D721Med (cell line): Measurements from ENCODE around the gene ACYP2.

Experiments
- DNase-seq: peaks from one replicate; pipeline ENCODE4 v3.0.0; 2011; ENCODE audit warnings: low spot score; ENCODE audit not compliant: insufficient read length
- FAIRE-seq: peaks from 2 replicates; lab custom pipeline; 2011; peaks lifted over from hg19 to GRCh38; lab: Jason Lieb, UNC
- TF ChIP-seq, protein P1 (sequence below): IDR thresholded peaks from 2 replicates; pipeline ENCODE4 v1.5.1; 2012; ENCODE audit warnings: mild to moderate bottlenecking, control low read depth; ENCODE audit not compliant: insufficient read depth; ENCODE audit errors: missing control alignments

ACYP2 gene

GRCh38 chr2:54306556-54306955 is 191.1 kb downstream of the ACYP2 start:
- DNase-seq (no peak), FAIRE-seq (no peak)
- TF ChIP-seq, protein P1, sequence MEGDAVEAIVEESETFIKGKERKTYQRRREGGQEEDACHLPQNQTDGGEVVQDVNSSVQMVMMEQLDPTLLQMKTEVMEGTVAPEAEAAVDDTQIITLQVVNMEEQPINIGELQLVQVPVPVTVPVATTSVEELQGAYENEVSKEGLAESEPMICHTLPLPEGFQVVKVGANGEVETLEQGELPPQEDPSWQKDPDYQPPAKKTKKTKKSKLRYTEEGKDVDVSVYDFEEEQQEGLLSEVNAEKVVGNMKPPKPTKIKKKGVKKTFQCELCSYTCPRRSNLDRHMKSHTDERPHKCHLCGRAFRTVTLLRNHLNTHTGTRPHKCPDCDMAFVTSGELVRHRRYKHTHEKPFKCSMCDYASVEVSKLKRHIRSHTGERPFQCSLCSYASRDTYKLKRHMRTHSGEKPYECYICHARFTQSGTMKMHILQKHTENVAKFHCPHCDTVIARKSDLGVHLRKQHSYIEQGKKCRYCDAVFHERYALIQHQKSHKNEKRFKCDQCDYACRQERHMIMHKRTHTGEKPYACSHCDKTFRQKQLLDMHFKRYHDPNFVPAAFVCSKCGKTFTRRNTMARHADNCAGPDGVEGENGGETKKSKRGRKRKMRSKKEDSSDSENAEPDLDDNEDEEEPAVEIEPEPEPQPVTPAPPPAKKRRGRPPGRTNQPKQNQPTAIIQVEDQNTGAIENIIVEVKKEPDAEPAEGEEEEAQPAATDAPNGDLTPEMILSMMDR, result no peak

- TF ChIP-seq, protein P1, result no peak
- DNase-seq (no peak), FAIRE-seq (no peak)
Observed at GRCh38 chr2:54308186-54308585, 192.8 kb downstream of the ACYP2 start.

DNA sequence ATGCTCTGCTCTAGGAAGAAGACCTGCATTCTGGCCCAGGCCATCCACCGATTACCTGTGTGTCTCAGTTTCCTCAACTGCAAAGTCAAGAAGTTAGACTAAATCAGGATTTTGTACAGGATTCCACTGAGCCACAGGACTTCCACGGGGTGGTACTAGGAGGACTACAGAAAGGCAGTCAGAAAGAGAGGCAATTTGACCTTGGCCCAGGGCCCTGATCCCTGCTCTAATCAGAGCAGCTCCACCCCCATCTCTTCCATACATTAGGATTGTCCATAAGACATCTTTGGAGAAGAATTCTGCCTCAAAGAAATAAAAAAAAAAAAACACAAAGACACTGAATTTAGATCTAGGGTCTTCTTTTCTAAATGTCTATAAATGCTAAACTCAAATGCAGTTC is 193.4 kb downstream of the ACYP2 start:
- TF ChIP-seq, protein P1, result no peak
- DNase-seq (no peak), FAIRE-seq (no peak)

DNA sequence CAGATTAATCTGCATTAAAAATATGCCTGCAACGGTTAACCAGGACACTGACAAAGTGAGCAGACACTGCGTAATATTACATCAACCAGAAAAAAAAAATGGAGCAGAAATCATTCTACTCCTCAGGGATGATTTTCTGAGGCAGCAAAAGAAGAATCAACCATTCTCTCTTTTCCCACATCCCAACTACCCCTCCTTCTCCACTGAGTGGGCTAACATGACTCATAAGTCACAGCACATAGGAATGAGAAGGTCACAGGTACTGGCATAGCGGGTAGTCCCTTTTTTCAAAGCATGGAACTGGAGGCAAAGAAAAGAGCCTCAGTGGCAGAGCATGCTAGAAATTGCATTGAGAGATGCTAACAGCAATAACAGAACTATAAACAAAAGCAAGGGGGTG is 194.9 kb downstream of the ACYP2 start:
- TF ChIP-seq, protein P1, result no peak
- no peak for FAIRE-seq
- no peak for DNase-seq

GRCh38 chr2:54310961-54311360 is 195.5 kb downstream of the ACYP2 start:
- TF ChIP-seq, protein P1, result no peak
- DNase-seq (no peak), FAIRE-seq (no peak)

DNA sequence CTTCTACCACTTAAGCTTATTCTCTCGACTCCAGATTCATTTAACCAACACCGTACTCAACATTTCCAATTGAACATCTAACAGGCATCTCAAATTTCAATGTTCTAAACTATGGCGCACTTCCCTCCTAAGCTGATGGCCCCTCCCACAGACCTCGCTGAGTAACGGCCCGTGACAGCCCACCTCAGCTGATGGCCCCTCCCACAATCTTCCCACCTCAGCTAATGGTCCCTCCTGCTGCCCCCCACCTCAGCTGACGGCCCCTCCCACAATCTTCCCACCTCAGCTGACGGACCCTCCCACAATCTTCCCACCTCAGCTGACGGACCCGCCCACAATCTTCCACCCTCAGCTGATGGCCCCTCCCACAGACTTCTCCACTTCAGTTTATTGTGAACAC is 197.7 kb downstream of the ACYP2 start:
- TF ChIP-seq, protein P1, result no peak
- no peak for FAIRE-seq

DNA sequence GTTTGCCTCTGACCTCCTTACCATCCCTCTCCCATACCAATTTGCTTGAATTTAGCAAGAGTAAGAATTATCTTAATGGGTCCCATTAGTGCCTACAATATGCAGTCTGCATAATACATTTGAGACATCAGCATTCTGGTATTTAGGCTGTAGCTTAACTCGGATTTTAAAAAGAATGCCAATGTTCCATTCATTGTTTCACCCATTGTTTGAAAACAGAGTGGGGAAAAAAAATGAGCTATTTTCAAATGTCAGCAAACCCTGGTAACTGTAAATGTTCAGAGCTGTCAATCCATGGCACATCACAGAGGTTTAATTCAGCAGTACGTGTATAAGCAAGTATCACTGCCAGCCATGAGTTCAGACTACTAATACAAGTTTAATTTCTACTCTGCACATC is 202.6 kb downstream of the ACYP2 start:
- DNase-seq, result no peak
- TF ChIP-seq, protein P1, result no peak
- FAIRE-seq, result no peak

More for the DNA sequence above, 197.7 kb downstream of the ACYP2 start:
- no peak for DNase-seq
